NOMO-1 (cell line): ENCODE results near the gene CRB2.

Experiments
- DNase-seq, 2 experiments: peaks; one replicate each; lab custom pipeline; 2025; ENCODE audit not compliant: unreplicated experiment in 2 of 2; lab: John Stamatoyannopoulos, UW

The CRB2 gene

GRCh38 chr9:123355761-123356431, at the start of gene CRB2:
Gene CRB2, plus strand, starts transcription at chr9:123356197. Its CDS starts 64 bp downstream, at chr9:123356261.
- no peak for DNase-seq

- no peak for DNase-seq
Observed at GRCh38 chr9:123309611-123310010, 46.4 kb upstream of the CRB2 start.

- DNase-seq: no peak
Observed at GRCh38 chr9:123310551-123311249, 45.3 kb upstream of the CRB2 start.

- no peak for DNase-seq
Observed at GRCh38 chr9:123311250-123311752, 44.7 kb upstream of the CRB2 start.

- no peak for DNase-seq
Observed at GRCh38 chr9:123312306-123312877, 43.6 kb upstream of the CRB2 start.

GRCh38 chr9:123314617-123315016, 41.4 kb upstream of the CRB2 start:
- DNase-seq: no peak

GRCh38 chr9:123315635-123316034, 40.4 kb upstream of the CRB2 start:
- no peak for DNase-seq

GRCh38 chr9:123316053-123316718, 39.8 kb upstream of the CRB2 start:
- DNase-seq: peak; percentile 64 to 85

- no peak for DNase-seq
Observed at GRCh38 chr9:123318202-123318601, 37.8 kb upstream of the CRB2 start.

- DNase-seq: no peak
Observed at GRCh38 chr9:123318961-123319421, 37.0 kb upstream of the CRB2 start.

- no peak for DNase-seq
Observed at GRCh38 chr9:123319541-123320339, 36.3 kb upstream of the CRB2 start.

- no peak for DNase-seq
Observed at GRCh38 chr9:123320814-123321213, 35.2 kb upstream of the CRB2 start.

- no peak for DNase-seq
Observed at GRCh38 chr9:123321616-123322272, 34.3 kb upstream of the CRB2 start.

GRCh38 chr9:123322273-123323195, 33.5 kb upstream of the CRB2 start:
- peak; percentile 42 to 85 for DNase-seq

GRCh38 chr9:123323196-123324013, 32.6 kb upstream of the CRB2 start:
- DNase-seq: no peak

- no peak for DNase-seq
Observed at GRCh38 chr9:123324767-123325183, 31.2 kb upstream of the CRB2 start.

GRCh38 chr9:123326187-123326586, 29.8 kb upstream of the CRB2 start:
- no peak for DNase-seq

GRCh38 chr9:123326662-123327093, 29.3 kb upstream of the CRB2 start:
- peak; percentile 66 to 73 for DNase-seq
